Esophagus muscularis mucosa (tissue), 4 donors: ENCODE results near the gene NME3.

ENCODE experiments used
- EP300 ChIP-seq: sonication (generic); formaldehyde crosslinking; IDR thresholded peaks from one replicate; pipeline ENCODE4 v1.6.1; 2017; ENCODE audit warnings: antibody characterized with exemption
- POLR2A ChIP-seq: fragments of 450-650 bp; IDR thresholded peaks from one replicate; pipeline ENCODE4 v1.6.1; 2017; ENCODE audit warnings: antibody characterized with exemption, moderate library complexity, mild to moderate bottlenecking, low read depth
- POLR2AphosphoS5 ChIP-seq, 2 donors: sonication (generic); formaldehyde crosslinking; IDR thresholded peaks; one replicate each; pipeline ENCODE4 v1.6.1; 2017; ENCODE audit warnings: antibody characterized with exemption in 2 of 2
- TF ChIP-seq, protein P1 (sequence below), 3 experiments: fragments of 200-600 bp in 2 of 3; fragments of 450-650 bp in 1 of 3; sonication (generic) in 2 of 3; IDR thresholded peaks; one replicate each; pipeline ENCODE4 v1.5.1; 2017 to 2019; ENCODE audit warnings: antibody characterized with exemption in 3 of 3, mild to moderate bottlenecking in 2 of 3, moderate library complexity in 1 of 3

DNA sequence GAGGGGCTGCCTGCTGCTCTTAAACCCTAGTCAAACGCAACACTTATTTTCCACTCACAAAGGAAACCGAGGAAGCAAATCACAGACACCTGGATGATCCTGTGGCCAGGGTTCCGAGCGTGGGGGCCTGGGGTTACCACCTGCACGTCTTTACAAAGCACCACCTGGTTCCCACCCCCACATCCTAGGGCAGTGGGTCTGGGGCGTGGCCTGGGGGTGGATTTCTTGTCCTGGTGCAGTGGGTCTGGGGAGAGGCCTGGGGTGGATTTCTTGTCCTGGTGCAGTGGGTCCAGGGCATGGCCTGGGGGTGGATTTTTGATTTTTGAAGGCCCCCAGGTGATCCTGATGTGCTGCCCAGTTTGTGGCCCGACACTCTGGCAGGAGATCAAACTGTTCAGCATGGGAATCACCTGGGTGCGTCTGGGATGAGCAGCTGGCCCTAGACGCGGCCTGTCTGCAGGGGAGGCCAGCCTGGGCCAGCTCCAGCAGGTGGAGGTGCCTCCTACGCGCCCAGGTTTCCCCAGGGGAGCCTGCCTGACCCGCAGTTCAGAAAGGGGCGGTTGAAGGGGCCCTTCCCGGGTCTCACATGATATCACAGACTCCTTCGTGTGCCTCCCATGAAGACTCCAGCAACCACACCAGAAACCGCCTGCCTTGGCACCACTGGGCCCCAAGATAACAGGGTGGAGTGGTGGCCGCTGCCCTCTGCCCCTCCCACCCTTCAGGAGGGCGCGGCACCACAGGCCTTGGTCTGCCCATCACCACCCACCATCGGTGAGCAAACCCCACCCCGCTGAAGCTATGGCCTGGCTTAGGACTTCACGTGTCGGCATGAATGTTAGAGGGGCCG, 49.0 kb upstream of the NME3 start:
- TF ChIP-seq POLR2A (no peak), EP300 (no peak), POLR2AphosphoS5 (IDR thresholded peaks at IDR 0.05) (no peak)
- TF ChIP-seq, protein P1, sequence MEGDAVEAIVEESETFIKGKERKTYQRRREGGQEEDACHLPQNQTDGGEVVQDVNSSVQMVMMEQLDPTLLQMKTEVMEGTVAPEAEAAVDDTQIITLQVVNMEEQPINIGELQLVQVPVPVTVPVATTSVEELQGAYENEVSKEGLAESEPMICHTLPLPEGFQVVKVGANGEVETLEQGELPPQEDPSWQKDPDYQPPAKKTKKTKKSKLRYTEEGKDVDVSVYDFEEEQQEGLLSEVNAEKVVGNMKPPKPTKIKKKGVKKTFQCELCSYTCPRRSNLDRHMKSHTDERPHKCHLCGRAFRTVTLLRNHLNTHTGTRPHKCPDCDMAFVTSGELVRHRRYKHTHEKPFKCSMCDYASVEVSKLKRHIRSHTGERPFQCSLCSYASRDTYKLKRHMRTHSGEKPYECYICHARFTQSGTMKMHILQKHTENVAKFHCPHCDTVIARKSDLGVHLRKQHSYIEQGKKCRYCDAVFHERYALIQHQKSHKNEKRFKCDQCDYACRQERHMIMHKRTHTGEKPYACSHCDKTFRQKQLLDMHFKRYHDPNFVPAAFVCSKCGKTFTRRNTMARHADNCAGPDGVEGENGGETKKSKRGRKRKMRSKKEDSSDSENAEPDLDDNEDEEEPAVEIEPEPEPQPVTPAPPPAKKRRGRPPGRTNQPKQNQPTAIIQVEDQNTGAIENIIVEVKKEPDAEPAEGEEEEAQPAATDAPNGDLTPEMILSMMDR (IDR thresholded peaks at IDR 0.05), result no peak
